SU-DHL-6 (cell line): ENCODE data around the gene EPHA3.

Experiments used
- H2AFZ ChIP-seq: fragments of 200-600 bp; sonication (generic); 2 replicates; pipeline ENCODE4 v1.6.1; 2014; ENCODE audit warnings: low read depth, mild to moderate bottlenecking, moderate library complexity, mixed read lengths, antibody characterized with exemption, low read length; ENCODE audit not compliant: severe bottlenecking
- H3F3A ChIP-seq: fragments of 200-600 bp; shearing (Covaris generic); 2 replicates; pipeline ENCODE4 v1.6.0; 2016; ENCODE audit warnings: antibody characterized with exemption, mild to moderate bottlenecking; ENCODE audit not compliant: insufficient read depth
- H3K27ac ChIP-seq: fragments of 200-600 bp; sonication (generic); 2 replicates; pipeline ENCODE4 v1.5.1; 2016; ENCODE audit warnings: low read depth, mild to moderate bottlenecking, low read length, moderate library complexity, mixed read lengths
- H3K27me3 ChIP-seq: fragments of 200-600 bp; sonication (generic), shearing (Covaris generic); 2 replicates; pipeline ENCODE4 v1.6.0; 2014; ENCODE audit warnings: mild to moderate bottlenecking, low read length
- H3K36me3 ChIP-seq: fragments of 200-600 bp; sonication (generic); 2 replicates; pipeline ENCODE4 v1.6.1; 2014; ENCODE audit warnings: mild to moderate bottlenecking, low read length, mixed read lengths
- H3K4me2 ChIP-seq: fragments of 300-600, 200-600 bp; shearing (Covaris generic), sonication (generic); 2 replicates; pipeline ENCODE4 v1.6.0; 2014; ENCODE audit warnings: low read length, low read depth, mild to moderate bottlenecking; ENCODE audit not compliant: poor library complexity, severe bottlenecking
- H3K4me3 ChIP-seq: fragments of 200-600 bp; sonication (generic); 2 replicates; pipeline ENCODE4 v1.5.1; 2014; ENCODE audit warnings: antibody characterized with exemption, low read length, mild to moderate bottlenecking, mixed read lengths; ENCODE audit not compliant: insufficient read depth, poor library complexity, severe bottlenecking
- H3K79me2 ChIP-seq: fragments of 200-600 bp; sonication (generic); 2 replicates; pipeline ENCODE4 v1.6.1; 2014; ENCODE audit warnings: mild to moderate bottlenecking, low read length, moderate library complexity; ENCODE audit not compliant: insufficient read depth
- H3K9ac ChIP-seq: fragments of 200-600 bp; sonication (generic); 2 replicates; pipeline ENCODE4 v1.7.0; 2014; ENCODE audit warnings: mild to moderate bottlenecking, low read length
- H3K9me2 ChIP-seq: fragments of 200-600 bp; sonication (generic); replicated peaks from 2 replicates; pipeline ENCODE4 v1.6.1; 2014; ENCODE audit warnings: low read length; ENCODE audit not compliant: insufficient read depth
- H3K9me3 ChIP-seq: fragments of 200-600 bp; sonication (generic); 2 replicates; pipeline ENCODE4 v1.6.1; 2014; ENCODE audit warnings: low read length, mixed read lengths; ENCODE audit not compliant: insufficient read depth
- H4K20me1 ChIP-seq: fragments of 200-600 bp; sonication (generic); 2 replicates; pipeline ENCODE4 v1.6.1; 2014; ENCODE audit warnings: low read depth, mild to moderate bottlenecking, antibody characterized with exemption, low read length, moderate library complexity, mixed read lengths
- CTCF ChIP-seq: fragments of 200-600 bp; sonication (generic); IDR thresholded peaks from one replicate; pipeline ENCODE4 v1.5.1; 2017; ENCODE audit warnings: antibody characterized with exemption, mild to moderate bottlenecking, low read length, moderate library complexity; ENCODE audit not compliant: insufficient read depth, poor library complexity, severe bottlenecking
- EZH2phosphoT487 ChIP-seq: fragments of 200-600 bp; sonication (generic), shearing (Covaris generic); conservative IDR thresholded peaks from 2 replicates; pipeline ENCODE4 v1.6.1; 2018; ENCODE audit warnings: mild to moderate bottlenecking, antibody characterized with exemption, low read length, moderate library complexity, mixed read lengths

Gene EPHA3

DNA sequence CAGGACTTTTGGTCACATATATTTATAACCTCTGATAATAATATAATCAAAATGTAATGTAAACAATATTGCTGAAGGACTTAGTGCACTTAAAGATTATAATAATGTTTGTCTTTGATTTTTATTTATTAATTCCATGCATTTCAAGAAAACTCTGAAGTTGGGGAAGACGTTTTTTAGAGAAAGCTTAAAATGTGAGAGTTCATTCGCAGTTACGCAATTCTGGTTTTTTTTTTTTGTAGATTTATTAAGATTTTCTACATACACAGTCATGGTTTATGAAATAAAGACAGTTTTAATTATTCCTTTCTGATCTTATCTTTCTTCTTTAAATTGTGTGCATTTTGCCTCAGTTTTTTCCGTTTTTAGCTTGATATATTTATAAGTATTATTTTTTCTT lies 204.7 kb downstream of the EPHA3 start:
- no peaks in the 10 kb centered on the region for H3K79me2 ChIP-seq

DNA sequence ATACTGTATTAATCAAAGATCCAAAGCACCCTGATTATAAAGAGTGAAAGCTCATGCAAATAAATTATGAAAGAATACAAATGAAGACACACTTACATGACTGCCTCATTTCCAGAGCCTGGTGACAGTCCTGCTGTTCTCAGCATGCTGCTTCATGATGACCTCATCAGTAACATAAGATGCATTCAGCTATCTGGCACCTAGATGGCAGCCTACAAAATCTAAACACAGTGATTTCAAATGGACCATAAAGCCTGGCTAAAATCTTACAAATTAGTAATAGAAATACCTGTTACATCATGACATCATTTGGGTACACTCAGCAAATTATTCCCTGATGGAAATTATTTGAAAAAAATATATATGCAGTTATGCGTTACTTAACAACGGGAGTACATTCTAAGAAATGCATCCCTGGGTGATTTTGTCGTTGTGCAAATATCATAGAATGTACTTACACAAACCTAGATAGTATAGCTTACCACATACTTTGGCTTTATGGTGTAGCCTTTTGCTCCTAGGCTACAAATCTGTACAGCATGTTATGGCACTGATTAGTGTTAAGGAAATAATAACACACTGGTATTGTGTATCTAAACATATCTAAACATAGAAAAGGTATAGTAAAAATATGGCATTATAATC lies 207.2 kb downstream of the EPHA3 start:
- H3K79me2 ChIP-seq: no peaks in the 10 kb centered on the region
- no peaks in the 10 kb centered on the region for H3K27me3 ChIP-seq

More for the DNA sequence above, 204.7 kb downstream of the EPHA3 start:
- Histone ChIP-seq H2AFZ (no peak overlapping the region), H4K20me1 (no peaks in the 10 kb centered on the region), H3K4me3 (no peak overlapping the region), H3K9me3 (no peaks in the 10 kb centered on the region), H3K4me2 (no peak overlapping the region), H3K9ac (no peak overlapping the region), H3K27ac (no peak overlapping the region), H3K36me3 (no peaks in the 10 kb centered on the region), H3K9me2 (no peaks in the 10 kb centered on the region), H3F3A (no peaks in the 10 kb centered on the region), H3K27me3 (no peaks in the 10 kb centered on the region)
- no peak for TF ChIP-seq EZH2phosphoT487
- TF ChIP-seq CTCF: no peak

GRCh38 chr3:89315750-89316470 lies 208.5 kb downstream of the EPHA3 start:
- TF ChIP-seq CTCF: no peak
- TF ChIP-seq EZH2phosphoT487: no peak
- no peak overlapping the region for H3K4me2 ChIP-seq
- H3F3A ChIP-seq: no peaks in the 10 kb centered on the region
- H3K9ac ChIP-seq: no peak overlapping the region
- H3K27me3 ChIP-seq: no peaks in the 10 kb centered on the region
- no peak overlapping the region for H3K4me3 ChIP-seq
- no peaks in the 10 kb centered on the region for H3K36me3 ChIP-seq
- no peak overlapping the region for H2AFZ ChIP-seq
- no peak overlapping the region for H3K27ac ChIP-seq
- no peaks in the 10 kb centered on the region for H4K20me1 ChIP-seq
- no peaks in the 10 kb centered on the region for H3K9me3 ChIP-seq
- H3K79me2 ChIP-seq: no peaks in the 10 kb centered on the region
- H3K9me2 ChIP-seq: no peaks in the 10 kb centered on the region

More for the DNA sequence above, 207.2 kb downstream of the EPHA3 start:
- Histone ChIP-seq H3K9me3 (no peaks in the 10 kb centered on the region), H3K4me3 (no peak overlapping the region), H3K4me2 (no peak overlapping the region), H3K27ac (no peak overlapping the region), H3K9me2 (no peaks in the 10 kb centered on the region), H4K20me1 (no peaks in the 10 kb centered on the region), H3K36me3 (no peaks in the 10 kb centered on the region), H3F3A (no peaks in the 10 kb centered on the region), H2AFZ (no peak overlapping the region), H3K9ac (no peak overlapping the region)
- no peak for TF ChIP-seq CTCF
- TF ChIP-seq EZH2phosphoT487: no peak
